ENCODE measurements around the gene TMPRSS7. TPM values are rescaled to one million over a fixed set of nuclear protein-coding genes. Genes with fewer than 3 reads are reported as not detected.

Gene TMPRSS7
- total and polyA plus RNA-seq, 2 experiments from 2014 or later: not detected

DNA sequence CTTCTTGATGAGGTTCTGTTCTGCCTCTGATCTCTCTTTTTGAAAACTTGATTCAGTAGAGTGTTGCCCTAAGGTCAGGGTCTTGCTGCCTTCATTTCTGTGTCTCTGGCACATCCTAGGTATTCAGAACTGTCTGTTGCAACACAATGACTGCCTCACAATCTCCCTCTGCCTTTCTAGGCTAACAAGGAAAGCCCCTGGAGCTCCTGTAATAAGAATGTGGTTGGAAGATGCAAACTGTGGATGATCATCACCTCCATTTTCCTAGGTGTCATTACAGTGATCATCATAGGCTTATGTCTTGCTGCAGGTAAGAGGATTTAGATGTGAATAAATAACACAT is 58.6 kb downstream of the TMPRSS7 start:
- H3K27ac Mint-ChIP-seq: peak overlapping the region; percentile 54
- Histone ChIP-seq H3F3A (replicated peaks; ENCODE audit: low read depth) (no peaks in the 10 kb centered on the region), H2AFZ (no peak overlapping the region), H3K27me3 (ENCODE audit: insufficient read depth) (no peaks in the 10 kb centered on the region), H3K79me2 (replicated peaks; ENCODE audit: insufficient read depth) (peaks cover 48% of the 10 kb centered on the region), H3K4me2 (peak overlapping the region; percentile 40; the same call in 1 of the 2 replicates), H3K36me3 (ENCODE audit: insufficient read depth) (no peaks in the 10 kb centered on the region), H3K4me1 (ENCODE audit: insufficient read depth) (peaks cover 19% of the 10 kb centered on the region), H3K9me2 (ENCODE audit: insufficient read depth) (peaks cover 4% of the 10 kb centered on the region; the same call in 1 of the 2 replicates), H4K20me1 (replicated peaks; ENCODE audit: insufficient read depth) (peaks cover 3% of the 10 kb centered on the region; the same call in 1 of the 2 replicates), H3K4me3 (no peak overlapping the region), H3K27ac (ENCODE audit: low read depth) (peak overlapping the region; percentile 63)
- peaks cover 1% of the 10 kb centered on the region for H3K27me3 Mint-ChIP-seq (ENCODE audit: insufficient read depth, low read depth, poor library complexity)
- H3K36me3 Mint-ChIP-seq (ENCODE audit: low read depth): no peaks in the 10 kb centered on the region; the same call in 1 of the 3 replicates
- H3K4me1 Mint-ChIP-seq: peaks cover 25% of the 10 kb centered on the region
- H3K9me3 Mint-ChIP-seq: no peaks in the 10 kb centered on the region
- ATAC-seq (peak; percentile 71), DNase-seq (ENCODE audit: low spot score) (peak; percentile 47)
- H3K4me3 Mint-ChIP-seq: no peak overlapping the region
- TF ChIP-seq, protein P1, sequence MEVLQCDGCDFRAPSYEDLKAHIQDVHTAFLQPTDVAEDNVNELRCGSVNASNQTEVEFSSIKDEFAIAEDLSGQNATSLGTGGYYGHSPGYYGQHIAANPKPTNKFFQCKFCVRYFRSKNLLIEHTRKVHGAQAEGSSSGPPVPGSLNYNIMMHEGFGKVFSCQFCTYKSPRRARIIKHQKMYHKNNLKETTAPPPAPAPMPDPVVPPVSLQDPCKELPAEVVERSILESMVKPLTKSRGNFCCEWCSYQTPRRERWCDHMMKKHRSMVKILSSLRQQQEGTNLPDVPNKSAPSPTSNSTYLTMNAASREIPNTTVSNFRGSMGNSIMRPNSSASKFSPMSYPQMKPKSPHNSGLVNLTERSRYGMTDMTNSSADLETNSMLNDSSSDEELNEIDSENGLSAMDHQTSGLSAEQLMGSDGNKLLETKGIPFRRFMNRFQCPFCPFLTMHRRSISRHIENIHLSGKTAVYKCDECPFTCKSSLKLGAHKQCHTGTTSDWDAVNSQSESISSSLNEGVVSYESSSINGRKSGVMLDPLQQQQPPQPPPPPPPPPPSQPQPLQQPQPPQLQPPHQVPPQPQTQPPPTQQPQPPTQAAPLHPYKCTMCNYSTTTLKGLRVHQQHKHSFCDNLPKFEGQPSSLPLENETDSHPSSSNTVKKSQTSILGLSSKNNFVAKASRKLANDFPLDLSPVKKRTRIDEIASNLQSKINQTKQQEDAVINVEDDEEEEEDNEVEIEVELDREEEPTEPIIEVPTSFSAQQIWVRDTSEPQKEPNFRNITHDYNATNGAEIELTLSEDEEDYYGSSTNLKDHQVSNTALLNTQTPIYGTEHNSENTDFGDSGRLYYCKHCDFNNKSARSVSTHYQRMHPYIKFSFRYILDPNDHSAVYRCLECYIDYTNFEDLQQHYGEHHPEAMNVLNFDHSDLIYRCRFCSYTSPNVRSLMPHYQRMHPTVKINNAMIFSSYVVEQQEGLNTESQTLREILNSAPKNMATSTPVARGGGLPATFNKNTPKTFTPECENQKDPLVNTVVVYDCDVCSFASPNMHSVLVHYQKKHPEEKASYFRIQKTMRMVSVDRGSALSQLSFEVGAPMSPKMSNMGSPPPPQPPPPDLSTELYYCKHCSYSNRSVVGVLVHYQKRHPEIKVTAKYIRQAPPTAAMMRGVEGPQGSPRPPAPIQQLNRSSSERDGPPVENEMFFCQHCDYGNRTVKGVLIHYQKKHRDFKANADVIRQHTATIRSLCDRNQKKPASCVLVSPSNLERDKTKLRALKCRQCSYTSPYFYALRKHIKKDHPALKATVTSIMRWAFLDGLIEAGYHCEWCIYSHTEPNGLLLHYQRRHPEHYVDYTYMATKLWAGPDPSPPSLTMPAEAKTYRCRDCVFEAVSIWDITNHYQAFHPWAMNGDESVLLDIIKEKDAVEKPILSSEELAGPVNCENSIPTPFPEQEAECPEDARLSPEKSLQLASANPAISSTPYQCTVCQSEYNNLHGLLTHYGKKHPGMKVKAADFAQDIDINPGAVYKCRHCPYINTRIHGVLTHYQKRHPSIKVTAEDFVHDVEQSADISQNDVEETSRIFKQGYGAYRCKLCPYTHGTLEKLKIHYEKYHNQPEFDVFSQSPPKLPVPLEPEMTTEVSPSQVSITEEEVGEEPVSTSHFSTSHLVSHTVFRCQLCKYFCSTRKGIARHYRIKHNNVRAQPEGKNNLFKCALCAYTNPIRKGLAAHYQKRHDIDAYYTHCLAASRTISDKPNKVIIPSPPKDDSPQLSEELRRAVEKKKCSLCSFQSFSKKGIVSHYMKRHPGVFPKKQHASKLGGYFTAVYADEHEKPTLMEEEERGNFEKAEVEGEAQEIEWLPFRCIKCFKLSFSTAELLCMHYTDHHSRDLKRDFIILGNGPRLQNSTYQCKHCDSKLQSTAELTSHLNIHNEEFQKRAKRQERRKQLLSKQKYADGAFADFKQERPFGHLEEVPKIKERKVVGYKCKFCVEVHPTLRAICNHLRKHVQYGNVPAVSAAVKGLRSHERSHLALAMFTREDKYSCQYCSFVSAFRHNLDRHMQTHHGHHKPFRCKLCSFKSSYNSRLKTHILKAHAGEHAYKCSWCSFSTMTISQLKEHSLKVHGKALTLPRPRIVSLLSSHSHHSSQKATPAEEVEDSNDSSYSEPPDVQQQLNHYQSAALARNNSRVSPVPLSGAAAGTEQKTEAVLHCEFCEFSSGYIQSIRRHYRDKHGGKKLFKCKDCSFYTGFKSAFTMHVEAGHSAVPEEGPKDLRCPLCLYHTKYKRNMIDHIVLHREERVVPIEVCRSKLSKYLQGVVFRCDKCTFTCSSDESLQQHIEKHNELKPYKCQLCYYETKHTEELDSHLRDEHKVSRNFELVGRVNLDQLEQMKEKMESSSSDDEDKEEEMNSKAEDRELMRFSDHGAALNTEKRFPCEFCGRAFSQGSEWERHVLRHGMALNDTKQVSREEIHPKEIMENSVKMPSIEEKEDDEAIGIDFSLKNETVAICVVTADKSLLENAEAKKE (CRISPR knock-in tag; IDR thresholded peaks at IDR 0.05): no peak
- TF ChIP-seq EZH2 (IDR thresholded peaks at IDR 0.05; ENCODE audit: low read depth, unreplicated experiment) (no peak), ZNF331 (CRISPR knock-in tag; IDR thresholded peaks at IDR 0.05; ENCODE audit: low read depth) (no peak), EZH2phosphoT487 (IDR thresholded peaks at IDR 0.05; ENCODE audit: unreplicated experiment) (no peak), CREB1 (CRISPR knock-in tag; IDR thresholded peaks at IDR 0.05; ENCODE audit: low read depth) (no peak), NANOG (IDR thresholded peaks at IDR 0.05; ENCODE audit: borderline replicate concordance) (no peak), POLR2AphosphoS5 (IDR thresholded peaks at IDR 0.05; ENCODE audit: low read depth) (no peak), JUNB (IDR thresholded peaks at IDR 0.05; ENCODE audit: unreplicated experiment) (no peak), ZNF114 (CRISPR knock-in tag; IDR thresholded peaks at IDR 0.05) (no peak), STAT1 (IDR thresholded peaks at IDR 0.05; ENCODE audit: unreplicated experiment) (no peak)
- TF ChIP-seq, protein P2, sequence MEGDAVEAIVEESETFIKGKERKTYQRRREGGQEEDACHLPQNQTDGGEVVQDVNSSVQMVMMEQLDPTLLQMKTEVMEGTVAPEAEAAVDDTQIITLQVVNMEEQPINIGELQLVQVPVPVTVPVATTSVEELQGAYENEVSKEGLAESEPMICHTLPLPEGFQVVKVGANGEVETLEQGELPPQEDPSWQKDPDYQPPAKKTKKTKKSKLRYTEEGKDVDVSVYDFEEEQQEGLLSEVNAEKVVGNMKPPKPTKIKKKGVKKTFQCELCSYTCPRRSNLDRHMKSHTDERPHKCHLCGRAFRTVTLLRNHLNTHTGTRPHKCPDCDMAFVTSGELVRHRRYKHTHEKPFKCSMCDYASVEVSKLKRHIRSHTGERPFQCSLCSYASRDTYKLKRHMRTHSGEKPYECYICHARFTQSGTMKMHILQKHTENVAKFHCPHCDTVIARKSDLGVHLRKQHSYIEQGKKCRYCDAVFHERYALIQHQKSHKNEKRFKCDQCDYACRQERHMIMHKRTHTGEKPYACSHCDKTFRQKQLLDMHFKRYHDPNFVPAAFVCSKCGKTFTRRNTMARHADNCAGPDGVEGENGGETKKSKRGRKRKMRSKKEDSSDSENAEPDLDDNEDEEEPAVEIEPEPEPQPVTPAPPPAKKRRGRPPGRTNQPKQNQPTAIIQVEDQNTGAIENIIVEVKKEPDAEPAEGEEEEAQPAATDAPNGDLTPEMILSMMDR (conservative IDR thresholded peaks at IDR 0.05; ENCODE audit: low read depth in 2 of 2): no peak
- TF ChIP-seq, protein P3, sequence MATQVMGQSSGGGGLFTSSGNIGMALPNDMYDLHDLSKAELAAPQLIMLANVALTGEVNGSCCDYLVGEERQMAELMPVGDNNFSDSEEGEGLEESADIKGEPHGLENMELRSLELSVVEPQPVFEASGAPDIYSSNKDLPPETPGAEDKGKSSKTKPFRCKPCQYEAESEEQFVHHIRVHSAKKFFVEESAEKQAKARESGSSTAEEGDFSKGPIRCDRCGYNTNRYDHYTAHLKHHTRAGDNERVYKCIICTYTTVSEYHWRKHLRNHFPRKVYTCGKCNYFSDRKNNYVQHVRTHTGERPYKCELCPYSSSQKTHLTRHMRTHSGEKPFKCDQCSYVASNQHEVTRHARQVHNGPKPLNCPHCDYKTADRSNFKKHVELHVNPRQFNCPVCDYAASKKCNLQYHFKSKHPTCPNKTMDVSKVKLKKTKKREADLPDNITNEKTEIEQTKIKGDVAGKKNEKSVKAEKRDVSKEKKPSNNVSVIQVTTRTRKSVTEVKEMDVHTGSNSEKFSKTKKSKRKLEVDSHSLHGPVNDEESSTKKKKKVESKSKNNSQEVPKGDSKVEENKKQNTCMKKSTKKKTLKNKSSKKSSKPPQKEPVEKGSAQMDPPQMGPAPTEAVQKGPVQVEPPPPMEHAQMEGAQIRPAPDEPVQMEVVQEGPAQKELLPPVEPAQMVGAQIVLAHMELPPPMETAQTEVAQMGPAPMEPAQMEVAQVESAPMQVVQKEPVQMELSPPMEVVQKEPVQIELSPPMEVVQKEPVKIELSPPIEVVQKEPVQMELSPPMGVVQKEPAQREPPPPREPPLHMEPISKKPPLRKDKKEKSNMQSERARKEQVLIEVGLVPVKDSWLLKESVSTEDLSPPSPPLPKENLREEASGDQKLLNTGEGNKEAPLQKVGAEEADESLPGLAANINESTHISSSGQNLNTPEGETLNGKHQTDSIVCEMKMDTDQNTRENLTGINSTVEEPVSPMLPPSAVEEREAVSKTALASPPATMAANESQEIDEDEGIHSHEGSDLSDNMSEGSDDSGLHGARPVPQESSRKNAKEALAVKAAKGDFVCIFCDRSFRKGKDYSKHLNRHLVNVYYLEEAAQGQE (IDR thresholded peaks at IDR 0.05; ENCODE audit: unreplicated experiment): no peak
- TF ChIP-seq, protein P4, sequence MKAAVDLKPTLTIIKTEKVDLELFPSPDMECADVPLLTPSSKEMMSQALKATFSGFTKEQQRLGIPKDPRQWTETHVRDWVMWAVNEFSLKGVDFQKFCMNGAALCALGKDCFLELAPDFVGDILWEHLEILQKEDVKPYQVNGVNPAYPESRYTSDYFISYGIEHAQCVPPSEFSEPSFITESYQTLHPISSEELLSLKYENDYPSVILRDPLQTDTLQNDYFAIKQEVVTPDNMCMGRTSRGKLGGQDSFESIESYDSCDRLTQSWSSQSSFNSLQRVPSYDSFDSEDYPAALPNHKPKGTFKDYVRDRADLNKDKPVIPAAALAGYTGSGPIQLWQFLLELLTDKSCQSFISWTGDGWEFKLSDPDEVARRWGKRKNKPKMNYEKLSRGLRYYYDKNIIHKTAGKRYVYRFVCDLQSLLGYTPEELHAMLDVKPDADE (IDR thresholded peaks at IDR 0.05): no peak

Data from GM23338 (cell line).